ENCODE data around the gene C1orf174.
A peak's percentile ranks its signal among the peaks of the same experiment; 100 is the strongest.

The C1orf174 gene

GRCh38 chr1:3908886-3909517 lies 8.9 kb upstream of the C1orf174 start:
- no peak for DNase-seq

GRCh38 chr1:3907621-3908165 lies 7.6 kb upstream of the C1orf174 start:
- DNase-seq, result no peak

- DNase-seq, result no peak
Measured at GRCh38 chr1:3907031-3907534, 7.0 kb upstream of the C1orf174 start.

- DNase-seq, result no peak
Measured at GRCh38 chr1:3906672-3907020, 6.6 kb upstream of the C1orf174 start.

GRCh38 chr1:3905953-3906671 lies 6.0 kb upstream of the C1orf174 start:
- DNase-seq, result no peak

DNA sequence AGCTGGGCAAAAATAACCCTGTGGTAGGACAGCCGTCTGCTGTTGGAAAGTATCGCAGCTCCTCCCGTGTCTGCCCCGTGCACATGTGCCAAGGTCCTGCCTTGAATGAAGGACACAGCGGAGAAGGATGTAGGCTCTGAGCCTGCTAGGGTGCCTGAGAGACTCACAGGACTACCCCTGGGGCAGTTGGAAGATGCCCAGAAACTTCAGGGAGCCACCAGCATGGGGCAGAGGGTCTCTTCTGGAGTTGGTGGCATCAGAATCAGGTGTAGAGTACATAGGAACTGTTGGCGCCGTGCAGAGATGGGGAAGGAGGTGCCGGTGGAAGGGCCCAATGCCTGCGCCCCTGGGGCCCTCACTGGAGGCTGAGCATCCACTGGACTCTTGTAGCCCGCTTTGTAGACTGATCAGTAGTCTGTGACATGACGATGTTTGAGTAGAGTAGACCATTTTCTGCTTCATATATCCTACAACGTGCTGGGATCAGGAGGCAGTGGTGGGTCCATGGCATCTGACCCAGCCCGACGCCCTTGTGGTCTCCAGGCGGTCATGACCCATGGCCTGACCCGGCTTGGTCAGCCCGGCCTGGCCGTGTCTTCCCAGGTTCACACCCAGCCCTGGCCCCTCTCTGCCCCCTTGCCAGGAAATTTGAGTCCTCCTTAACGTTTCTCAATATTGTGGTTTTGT lies 5.3 kb upstream of the C1orf174 start:
- no peak for DNase-seq

- no peak for DNase-seq
Measured at GRCh38 chr1:3904843-3905185, 4.7 kb upstream of the C1orf174 start.

- no peak for DNase-seq
Measured at GRCh38 chr1:3904006-3904842, 4.2 kb upstream of the C1orf174 start.

DNA sequence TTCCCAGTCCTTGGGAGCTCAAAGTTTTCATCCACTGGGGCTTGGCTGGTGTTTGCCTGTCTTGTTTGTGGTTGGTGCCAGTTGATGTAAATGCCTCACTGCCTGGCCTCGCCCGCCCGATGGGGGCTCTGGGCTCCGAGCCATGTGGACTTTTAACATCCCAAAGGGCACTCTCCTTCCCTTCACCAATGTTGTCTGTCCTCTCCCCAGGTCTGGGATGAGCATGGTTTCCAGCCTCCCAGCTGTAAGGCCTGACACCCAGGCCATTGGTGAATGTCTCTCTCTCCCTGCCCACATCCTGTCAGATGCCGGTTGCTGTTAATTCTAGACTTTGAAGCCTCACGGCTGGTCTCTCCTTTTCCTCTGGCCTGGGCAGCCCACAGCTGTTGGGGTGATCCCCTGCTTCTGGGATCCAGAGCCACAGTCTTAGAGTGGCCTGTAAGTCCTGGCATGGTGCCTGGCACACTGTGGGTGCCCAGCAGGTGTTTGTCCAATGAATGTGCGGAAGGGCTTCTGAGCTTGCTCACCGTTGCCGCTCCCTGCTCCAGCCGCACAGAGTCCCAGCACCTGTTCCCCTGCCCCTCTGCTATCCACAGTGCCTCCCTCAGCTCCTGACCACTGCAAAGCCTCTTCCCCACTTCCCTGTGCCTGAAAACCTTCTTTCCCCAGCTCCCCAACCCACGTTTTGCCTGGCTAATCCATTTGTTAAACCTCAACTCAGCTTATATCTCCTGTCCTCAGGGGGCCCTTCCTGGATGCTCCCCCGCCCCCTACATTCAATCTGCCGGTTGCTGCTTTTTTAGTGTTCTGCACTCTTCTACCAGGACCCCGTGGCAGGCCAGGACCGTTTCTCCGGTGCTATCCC lies 3.3 kb upstream of the C1orf174 start:
- no peak for DNase-seq

DNA sequence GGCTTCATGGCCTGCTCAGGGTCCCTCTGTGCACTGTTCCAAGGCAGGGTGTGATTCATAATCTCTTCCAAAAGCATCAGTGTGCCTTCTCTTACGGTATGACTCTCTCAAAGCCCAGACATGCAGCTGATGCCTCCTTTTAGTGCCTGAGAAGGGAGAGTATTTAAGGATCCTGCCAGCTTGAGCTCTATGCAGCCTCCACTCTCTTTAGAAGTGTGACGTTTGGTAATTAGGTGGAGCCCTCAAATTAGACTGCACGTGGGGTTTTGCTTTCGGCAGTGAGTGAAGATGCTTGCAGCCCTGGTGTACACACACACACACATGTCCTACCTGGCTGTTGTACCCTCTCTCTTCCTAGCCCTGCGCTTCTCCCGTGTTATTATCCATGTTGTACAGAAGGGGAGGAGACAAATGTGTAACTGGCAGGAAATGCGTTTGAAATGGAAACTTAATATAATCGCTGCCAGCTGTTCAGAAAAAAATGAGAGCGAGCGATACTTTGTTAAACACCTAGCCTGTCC lies 2.6 kb upstream of the C1orf174 start:
- DNase-seq, result no peak

DNA sequence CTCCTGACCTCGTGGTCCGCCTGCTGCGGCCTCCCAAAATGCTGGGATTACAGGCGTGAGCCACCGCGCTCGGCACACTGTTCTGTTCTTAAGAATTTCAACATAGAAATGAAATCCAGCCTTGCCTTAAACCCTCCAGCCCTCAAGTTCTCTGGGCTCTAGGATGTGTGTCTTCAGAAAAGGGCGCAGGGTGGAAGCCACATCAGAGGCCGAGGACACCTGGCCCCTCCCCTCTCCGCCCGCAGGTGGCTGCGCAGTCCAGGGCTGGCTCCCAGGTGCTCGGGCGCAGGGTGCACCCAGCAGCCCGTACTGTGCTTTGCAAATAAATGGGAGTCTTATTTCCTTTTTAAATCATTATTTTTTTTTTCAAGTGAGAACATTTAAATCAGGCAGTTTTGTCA lies 2.0 kb upstream of the C1orf174 start:
- no peak for DNase-seq

DNA sequence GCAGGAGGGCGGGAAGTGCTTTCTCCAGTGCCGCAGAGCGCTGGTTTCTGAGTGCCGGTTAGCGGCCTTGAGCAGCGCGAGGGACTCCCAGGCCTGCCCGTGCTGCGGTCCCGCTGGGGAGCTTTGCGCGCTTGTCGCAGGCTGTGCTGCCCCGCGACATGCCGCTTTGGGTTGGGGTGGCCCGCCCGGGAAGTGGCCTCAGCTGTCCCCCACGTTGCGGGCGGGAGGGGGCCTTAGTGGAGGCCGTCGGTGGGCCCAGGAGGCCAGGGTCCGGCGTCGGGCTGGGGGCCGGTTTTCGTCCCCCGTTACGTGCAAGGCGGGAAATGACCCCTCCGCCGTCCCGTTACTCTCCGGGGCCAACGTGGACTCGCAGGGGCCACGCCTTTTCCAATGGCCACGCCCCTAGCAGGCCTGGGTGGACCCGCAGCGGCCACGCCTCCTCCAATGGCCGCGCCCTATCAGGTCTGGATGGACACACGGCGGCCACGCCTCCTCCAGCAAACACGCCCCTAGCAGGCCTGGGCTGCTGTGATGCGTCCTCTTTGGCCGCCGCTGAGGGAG lies 977 bp upstream of the C1orf174 start:
- peak; percentile 74 for DNase-seq

GRCh38 chr1:3899754-3900149 lies 320 bp downstream of the C1orf174 start:
- DNase-seq, result no peak

DNA sequence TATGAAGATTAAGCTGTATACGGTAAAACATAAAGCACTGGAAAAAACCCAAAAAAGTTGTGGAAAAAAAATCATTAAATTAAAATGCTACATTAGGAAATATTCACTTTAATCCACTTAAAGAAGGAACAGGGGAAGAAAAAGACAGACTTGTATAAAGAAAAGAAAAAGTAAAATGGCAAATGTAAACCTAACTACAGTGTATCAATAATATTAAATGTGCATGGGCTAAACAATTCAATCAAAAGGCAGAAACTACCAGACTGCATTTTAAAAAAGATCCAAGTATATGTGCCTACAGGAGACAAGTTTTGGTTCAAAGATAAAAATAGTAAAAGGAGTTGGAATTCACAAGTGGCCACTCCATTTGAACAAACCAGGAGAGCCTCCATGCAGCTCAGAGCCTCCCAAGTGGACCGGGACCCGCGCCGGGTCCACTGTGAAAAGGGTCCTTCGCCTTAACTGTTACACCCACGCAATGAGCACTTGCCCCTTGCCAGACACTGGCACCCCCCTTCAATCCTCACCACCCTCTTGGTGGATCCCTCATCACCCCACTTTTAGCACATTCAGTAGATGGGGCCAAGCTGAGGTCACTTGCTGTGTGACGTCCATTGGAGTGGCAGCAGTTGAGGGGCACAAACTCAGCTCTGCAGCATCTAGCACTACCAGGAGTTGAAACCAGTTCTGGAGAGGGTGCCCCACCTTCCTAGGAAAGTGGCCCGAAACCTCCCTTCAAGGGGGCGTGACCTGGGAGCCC lies 898 bp downstream of the C1orf174 start:
- no peak for DNase-seq

DNA sequence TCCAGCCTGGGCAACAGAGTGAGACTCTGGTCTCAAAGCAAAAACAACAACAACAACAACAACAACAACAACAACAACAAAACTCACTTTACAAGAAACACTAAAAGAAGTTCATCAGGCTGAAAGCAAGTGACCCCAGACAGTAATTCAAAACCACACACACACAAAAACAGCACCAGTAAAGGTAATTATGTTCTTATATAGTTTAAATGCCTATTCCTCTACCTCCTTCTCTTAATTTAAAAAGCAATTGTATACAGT lies 1.7 kb downstream of the C1orf174 start:
- no peak for DNase-seq

GRCh38 chr1:3896396-3897000 lies 3.6 kb downstream of the C1orf174 start:
- DNase-seq, result no peak

DNA sequence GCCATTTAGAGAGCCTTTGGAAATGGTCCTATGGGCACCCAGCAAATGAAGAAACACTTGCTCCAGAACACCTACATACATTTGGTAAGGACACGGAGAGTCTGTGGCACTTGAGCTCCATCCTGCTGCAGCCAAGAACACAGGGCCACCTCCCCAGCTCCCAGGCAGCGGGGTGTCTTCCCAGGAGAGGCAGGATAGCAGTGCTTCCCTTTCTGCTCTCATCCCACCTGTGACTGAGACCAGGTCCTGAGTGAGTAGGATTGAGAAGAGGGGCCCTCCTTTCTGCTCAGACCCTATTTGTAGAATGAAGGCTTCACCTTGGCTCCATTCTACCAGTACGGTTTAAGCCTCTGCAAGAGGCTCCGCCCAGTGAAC lies 4.1 kb downstream of the C1orf174 start:
- no peak for DNase-seq

DNA sequence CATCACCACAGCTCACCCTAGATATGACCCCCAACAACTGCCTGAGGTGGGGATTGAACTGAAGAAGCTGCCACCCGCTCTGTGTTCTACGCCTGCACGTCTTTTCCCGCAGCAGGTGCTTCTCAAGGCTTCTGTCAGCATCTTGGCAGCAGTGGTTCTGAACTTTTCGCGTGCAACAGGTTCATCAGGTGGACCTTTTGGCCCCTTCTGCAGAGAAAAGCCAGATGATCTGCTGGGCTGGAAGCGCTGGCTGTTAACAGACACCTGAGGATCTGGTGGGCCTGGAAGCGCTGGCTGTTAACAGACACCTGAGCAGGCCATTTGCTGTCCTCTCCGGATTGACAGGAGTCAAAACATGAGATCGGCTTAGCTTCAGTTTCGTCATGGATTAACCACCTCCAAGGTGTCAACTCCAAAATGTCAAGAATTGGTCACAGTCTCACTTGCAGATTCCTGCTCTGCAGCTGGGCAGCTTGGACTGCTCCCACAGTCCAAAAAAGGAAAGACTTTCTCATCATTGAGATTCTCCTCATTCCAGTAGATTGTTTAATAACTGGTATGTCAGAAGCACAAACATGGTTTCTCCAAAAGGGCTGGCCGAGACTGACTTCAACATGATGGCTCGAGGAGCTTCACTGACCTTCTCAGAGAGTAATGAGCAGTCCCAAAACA lies 4.7 kb downstream of the C1orf174 start:
- no peak for DNase-seq

- no peak for DNase-seq
Measured at GRCh38 chr1:3894626-3895278, 5.3 kb downstream of the C1orf174 start.

Measured in GOT3 (cell line).